ENCODE data around the gene BLOC1S3.
"Not testable (repeated sequence)": the region's sequence is repeated elsewhere in the genome, so short reads cannot be mapped to it uniquely, and the experiment has no call there.

Gene BLOC1S3

GRCh38 chr19:45218426-45218825, 39.8 kb downstream of the BLOC1S3 start:
- in situ Hi-C loops (cut with MboI; ENCODE audit: low sequenced_read_pairs): no loop called here

- in situ Hi-C loops (cut with MboI; ENCODE audit: low sequenced_read_pairs): no loop called here
These were observed 40.5 kb downstream of the BLOC1S3 start for GRCh38 chr19:45218911-45219743.

- in situ Hi-C loops (cut with MboI; ENCODE audit: low sequenced_read_pairs): no loop called here
These were observed 44.1 kb downstream of the BLOC1S3 start for GRCh38 chr19:45222724-45223123.

- in situ Hi-C loops (cut with MboI; ENCODE audit: low sequenced_read_pairs): no loop called here
These were observed 45.3 kb downstream of the BLOC1S3 start for GRCh38 chr19:45223879-45224278.

GRCh38 chr19:45224645-45225044, 46.1 kb downstream of the BLOC1S3 start:
- in situ Hi-C loops (cut with MboI; ENCODE audit: low sequenced_read_pairs): no loop called here

GRCh38 chr19:45229056-45229455, 50.5 kb downstream of the BLOC1S3 start:
- in situ Hi-C loops (cut with MboI; ENCODE audit: low sequenced_read_pairs): not testable (repeated sequence)
